GM10248 (cell line): Measurements from ENCODE around the gene TMEM132E.

Experiments
- CTCF ChIA-PET: fragments of 300-600 bp; sonication (Branson Sonifier 250); formaldehyde crosslinking; extraction: SDS; loops from one replicate; lab custom pipeline; 2021; ENCODE audit warnings: antibody characterized with exemption; lab: Yijun Ruan, JAX
- POLR2A ChIA-PET: fragments of 350-650 bp; sonication (Branson Sonifier 250); formaldehyde crosslinking; extraction: SDS; loops from one replicate; lab custom pipeline; 2020; ENCODE audit warnings: antibody characterized with exemption; lab: Yijun Ruan, JAX
- DNase-seq: peaks from one replicate; pipeline ENCODE4 v3.0.0; 2012; ENCODE audit errors: extremely low spot score
- CTCF ChIP-seq: IDR thresholded peaks from 2 replicates; pipeline ENCODE4 v1.5.1; 2012; ENCODE audit warnings: mild to moderate bottlenecking, low read depth; ENCODE audit errors: extremely low read depth, missing control alignments, control extremely low read depth

Gene TMEM132E

GRCh38 chr17:34675143-34675542 is 95.8 kb downstream of the TMEM132E start:
- ChIA-PET CTCF (no interaction called here), POLR2A (no interaction called here)
- TF ChIP-seq CTCF, result no peak
- no peak for DNase-seq

GRCh38 chr17:34675605-34676004 is 96.2 kb downstream of the TMEM132E start:
- no peak for TF ChIP-seq CTCF
- POLR2A ChIA-PET, result no interaction called here
- CTCF ChIA-PET, result no interaction called here
- peak; percentile 4 for DNase-seq

- POLR2A ChIA-PET, result no interaction called here
- DNase-seq, result no peak
- CTCF ChIA-PET, result no interaction called here
- no peak for TF ChIP-seq CTCF
These were observed 100.8 kb downstream of the TMEM132E start for GRCh38 chr17:34680151-34680550.

GRCh38 chr17:34682305-34682704 is 102.9 kb downstream of the TMEM132E start:
- TF ChIP-seq CTCF, result no peak
- no peak for DNase-seq
- CTCF ChIA-PET, result no interaction called here
- POLR2A ChIA-PET, result no interaction called here

GRCh38 chr17:34683390-34683789 is 104.0 kb downstream of the TMEM132E start:
- POLR2A ChIA-PET, result no interaction called here
- no peak for DNase-seq
- no peak for TF ChIP-seq CTCF
- CTCF ChIA-PET, result no interaction called here
